ENCODE measurements around the gene C1orf159. TPM values are rescaled to one million over a fixed set of nuclear protein-coding genes. Genes with fewer than 3 reads are reported as not detected.
"Not testable (repeated sequence)": the region's sequence is repeated elsewhere in the genome, so short reads cannot be mapped to it uniquely, and the experiment has no call there.

C1orf159 gene
- total RNA-seq, 1 donor from 2014 or later: 11.8 TPM

DNA sequence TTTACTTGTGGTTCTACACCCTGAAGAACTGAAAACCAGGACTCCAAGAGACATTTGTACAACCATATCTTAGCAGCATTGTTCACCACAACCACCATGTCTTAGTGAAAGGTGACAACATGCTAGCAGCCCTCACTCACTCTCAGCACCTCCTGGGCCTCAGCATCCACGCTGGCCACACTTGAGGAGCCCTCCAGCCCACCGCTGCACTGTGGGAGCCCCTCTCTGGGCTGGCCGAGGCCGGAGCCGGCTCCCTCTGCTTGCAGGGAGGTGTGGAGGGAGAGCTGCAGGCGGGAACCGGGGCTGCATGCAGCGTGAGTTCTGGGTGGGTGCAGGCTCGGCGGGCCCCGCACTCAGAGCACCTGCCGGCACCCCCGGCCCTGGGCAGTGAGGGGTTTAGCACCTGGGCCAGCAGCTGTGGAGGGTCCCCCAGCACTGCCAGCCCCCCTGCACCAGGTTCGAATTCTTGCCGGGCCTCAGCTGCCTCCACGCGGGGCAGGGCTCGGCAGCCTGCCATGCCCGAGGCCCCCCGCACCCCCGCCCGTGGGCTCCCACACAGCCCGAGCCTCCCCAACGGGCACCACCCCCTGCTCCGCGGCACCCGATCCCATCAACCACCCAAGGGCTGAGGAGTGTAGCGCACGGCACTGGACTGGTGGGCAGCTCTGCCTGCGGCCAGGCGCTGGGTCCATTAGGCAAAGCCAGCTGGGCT lies 9.2 kb downstream of the C1orf159 start:
- TF ChIP-seq, protein P1, sequence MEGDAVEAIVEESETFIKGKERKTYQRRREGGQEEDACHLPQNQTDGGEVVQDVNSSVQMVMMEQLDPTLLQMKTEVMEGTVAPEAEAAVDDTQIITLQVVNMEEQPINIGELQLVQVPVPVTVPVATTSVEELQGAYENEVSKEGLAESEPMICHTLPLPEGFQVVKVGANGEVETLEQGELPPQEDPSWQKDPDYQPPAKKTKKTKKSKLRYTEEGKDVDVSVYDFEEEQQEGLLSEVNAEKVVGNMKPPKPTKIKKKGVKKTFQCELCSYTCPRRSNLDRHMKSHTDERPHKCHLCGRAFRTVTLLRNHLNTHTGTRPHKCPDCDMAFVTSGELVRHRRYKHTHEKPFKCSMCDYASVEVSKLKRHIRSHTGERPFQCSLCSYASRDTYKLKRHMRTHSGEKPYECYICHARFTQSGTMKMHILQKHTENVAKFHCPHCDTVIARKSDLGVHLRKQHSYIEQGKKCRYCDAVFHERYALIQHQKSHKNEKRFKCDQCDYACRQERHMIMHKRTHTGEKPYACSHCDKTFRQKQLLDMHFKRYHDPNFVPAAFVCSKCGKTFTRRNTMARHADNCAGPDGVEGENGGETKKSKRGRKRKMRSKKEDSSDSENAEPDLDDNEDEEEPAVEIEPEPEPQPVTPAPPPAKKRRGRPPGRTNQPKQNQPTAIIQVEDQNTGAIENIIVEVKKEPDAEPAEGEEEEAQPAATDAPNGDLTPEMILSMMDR (IDR thresholded peaks at IDR 0.05): no peak
- TF ChIP-seq POLR2AphosphoS5 (IDR thresholded peaks at IDR 0.05; ENCODE audit: insufficient read depth in 1 of 2, low read depth in 1 of 2) (no peak), POLR2A (IDR thresholded peaks at IDR 0.05) (no peak)
- H3K4me3 ChIP-seq: no peak overlapping the region
- H3K27me3 ChIP-seq: no peaks in the 10 kb centered on the region
- no peaks in the 10 kb centered on the region for H3K9me3 ChIP-seq
- no peaks in the 10 kb centered on the region for H3K4me1 ChIP-seq
- DNase-seq (ENCODE audit: extremely low spot score in 2 of 2): no peak
- H3K36me3 ChIP-seq: no peaks in the 10 kb centered on the region
- intact Hi-C loops (cut with DNase I): no loop called here
- no peak overlapping the region for H3K27ac ChIP-seq

DNA sequence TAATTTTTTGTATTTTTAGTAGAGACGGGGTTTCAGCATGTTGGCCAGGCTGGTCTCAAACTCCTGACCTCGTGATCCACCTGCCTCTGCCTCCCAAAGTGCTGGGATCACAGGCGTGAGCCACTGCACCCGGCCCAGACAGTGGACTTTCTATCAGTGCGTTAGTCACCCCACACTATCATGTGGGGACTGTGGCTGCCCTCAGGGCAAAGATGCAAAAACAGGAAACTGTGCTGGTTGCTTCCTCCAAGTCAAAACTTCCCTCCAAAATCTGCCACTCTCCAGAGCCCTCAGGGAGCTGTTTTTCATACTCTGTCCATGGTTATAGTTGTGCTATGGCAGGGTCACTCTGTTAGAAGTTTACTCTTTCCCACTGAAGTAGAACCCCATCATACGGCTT lies 11.7 kb downstream of the C1orf159 start:
- H3K36me3 ChIP-seq; H3K27me3 ChIP-seq; H3K27ac ChIP-seq; H3K4me1 ChIP-seq; H3K4me3 ChIP-seq; DNase-seq (ENCODE audit: extremely low spot score in 2 of 2); H3K9me3 ChIP-seq; intact Hi-C loops (cut with DNase I): not testable (repeated sequence)

DNA sequence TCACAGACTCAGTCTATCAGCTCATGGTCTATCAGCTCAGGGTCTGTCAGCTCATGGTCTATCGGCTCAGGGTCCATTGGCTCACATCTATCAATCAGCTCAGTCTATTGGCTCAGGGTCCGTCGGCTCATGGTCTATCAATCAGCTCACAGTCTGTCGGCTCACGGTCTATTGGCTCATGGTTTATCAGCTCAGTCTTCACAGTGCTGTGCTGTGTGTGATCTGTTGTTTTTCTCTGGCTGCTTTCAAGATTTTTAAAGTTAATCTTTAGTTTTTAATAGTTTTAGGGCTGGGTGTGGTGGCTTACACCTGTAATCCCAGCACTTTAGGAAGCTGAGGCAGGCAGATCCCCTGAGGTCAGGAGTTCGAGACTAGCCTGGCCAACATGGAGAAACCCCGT lies 14.4 kb downstream of the C1orf159 start:
- TF ChIP-seq, protein P1 (IDR thresholded peaks at IDR 0.05): no peak
- no peaks in the 10 kb centered on the region for H3K36me3 ChIP-seq
- no peaks in the 10 kb centered on the region for H3K9me3 ChIP-seq
- no peak overlapping the region for H3K27ac ChIP-seq
- no peaks in the 10 kb centered on the region for H3K4me1 ChIP-seq
- H3K4me3 ChIP-seq: no peak overlapping the region
- intact Hi-C loops (cut with DNase I): no loop called here
- H3K27me3 ChIP-seq: no peaks in the 10 kb centered on the region
- no peak for DNase-seq (ENCODE audit: extremely low spot score in 2 of 2)

DNA sequence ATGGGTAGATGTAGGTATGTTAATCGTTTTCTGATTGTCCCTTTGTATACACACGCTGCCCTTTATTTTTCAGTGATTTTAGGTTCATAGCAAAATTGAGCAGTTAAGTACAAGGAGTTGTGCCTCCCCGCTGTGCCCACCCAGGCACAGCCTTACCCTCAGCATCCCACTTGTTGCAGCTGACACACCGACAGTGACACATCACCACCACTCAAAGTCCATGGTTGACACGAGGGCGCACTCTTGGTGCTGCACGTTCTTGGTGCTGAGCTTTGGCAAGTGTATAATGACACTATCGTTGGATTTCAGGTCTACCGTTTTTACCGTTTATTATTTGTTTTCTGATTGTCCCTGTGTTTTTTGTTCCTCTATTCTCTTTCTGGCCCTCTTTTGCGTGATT lies 15.6 kb downstream of the C1orf159 start:
- intact Hi-C loops (cut with DNase I): no loop called here
- DNase-seq (ENCODE audit: extremely low spot score in 2 of 2): no peak
- H3K36me3 ChIP-seq: no peaks in the 10 kb centered on the region

DNA sequence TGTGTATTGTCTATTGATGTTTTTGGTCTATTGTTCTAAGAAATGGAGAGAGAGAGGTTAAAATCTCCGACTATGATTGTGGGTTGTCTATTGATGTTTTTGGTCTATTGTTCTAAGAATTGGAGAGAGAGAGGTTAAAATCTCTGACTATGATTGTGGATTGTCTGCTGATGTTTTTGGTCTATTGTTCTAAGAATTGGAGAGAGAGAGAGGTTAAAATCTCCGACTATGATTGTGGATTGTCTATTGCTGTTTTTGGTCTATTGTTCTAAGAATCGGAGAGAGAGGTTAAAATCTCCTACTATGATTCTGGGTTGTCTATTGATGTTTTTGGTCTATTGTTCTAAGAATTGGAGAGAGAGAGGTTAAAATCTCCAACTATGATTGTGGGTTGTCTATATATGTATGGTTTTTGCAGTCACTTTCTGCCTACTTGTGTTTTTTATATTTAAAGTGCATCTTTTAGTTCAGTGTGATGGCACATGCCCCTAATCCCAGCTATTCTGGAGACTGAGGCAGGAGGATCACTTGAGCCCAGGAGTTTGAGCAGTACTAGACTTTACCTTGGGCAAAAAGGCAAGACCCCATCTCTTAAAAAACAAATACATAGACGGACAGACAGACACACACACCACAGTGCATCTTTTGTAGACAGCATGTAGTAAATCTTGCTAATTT lies 16.2 kb downstream of the C1orf159 start:
- no peaks in the 10 kb centered on the region for H3K4me1 ChIP-seq
- H3K36me3 ChIP-seq: no peaks in the 10 kb centered on the region
- H3K27me3 ChIP-seq: no peaks in the 10 kb centered on the region
- H3K9me3 ChIP-seq: no peaks in the 10 kb centered on the region
- TF ChIP-seq POLR2AphosphoS5 (IDR thresholded peaks at IDR 0.05; ENCODE audit: insufficient read depth in 1 of 2, low read depth in 1 of 2) (no peak), POLR2A (IDR thresholded peaks at IDR 0.05) (no peak)
- TF ChIP-seq, protein P1 (IDR thresholded peaks at IDR 0.05): no peak
- no peak overlapping the region for H3K27ac ChIP-seq
- no peak for DNase-seq (ENCODE audit: extremely low spot score in 2 of 2)
- intact Hi-C loops (cut with DNase I): no loop called here
- no peak overlapping the region for H3K4me3 ChIP-seq

More for the DNA sequence above, 15.6 kb downstream of the C1orf159 start:
- H3K27ac ChIP-seq: no peak overlapping the region
- TF ChIP-seq POLR2A (IDR thresholded peaks at IDR 0.05): no peak
- TF ChIP-seq, protein P1 (IDR thresholded peaks at IDR 0.05): no peak
- TF ChIP-seq POLR2AphosphoS5 (IDR thresholded peaks at IDR 0.05; ENCODE audit: insufficient read depth in 1 of 2, low read depth in 1 of 2): no peak
- no peak overlapping the region for H3K4me3 ChIP-seq
- no peaks in the 10 kb centered on the region for H3K9me3 ChIP-seq
- H3K4me1 ChIP-seq: no peaks in the 10 kb centered on the region
- no peaks in the 10 kb centered on the region for H3K27me3 ChIP-seq
